HEK293 (cell line): ENCODE measurements around the gene GTPBP3.
A peak's percentile ranks its signal among the peaks of the same experiment; 100 is the strongest.

Experiments used
- BCL6B ChIP-seq: fragments of 450-650 bp; formaldehyde crosslinking; IDR thresholded peaks from 2 replicates; pipeline ENCODE4 v1.5.1; 2017; ENCODE audit warnings: missing biosample characterization, missing genetic modification characterization
- GFI1B ChIP-seq: fragments of 450-650 bp; formaldehyde crosslinking; IDR thresholded peaks from 2 replicates; pipeline ENCODE4 v1.5.1; 2016; ENCODE audit warnings: missing biosample characterization, missing genetic modification characterization
- KLF10 ChIP-seq: fragments of 450-650 bp; IDR thresholded peaks from 2 replicates; pipeline ENCODE4 v1.5.1; 2018; ENCODE audit warnings: missing biosample characterization, mild to moderate bottlenecking, missing genetic modification characterization
- KLF7 ChIP-seq: fragments of 450-650 bp; formaldehyde crosslinking; IDR thresholded peaks from 2 replicates; pipeline ENCODE4 v1.5.1; 2016; ENCODE audit warnings: missing biosample characterization, missing genetic modification characterization, borderline replicate concordance
- KLF8 ChIP-seq: fragments of 450-650 bp; formaldehyde crosslinking; IDR thresholded peaks from 2 replicates; pipeline ENCODE4 v1.5.1; 2016; ENCODE audit warnings: missing biosample characterization, missing genetic modification characterization
- KLF9 ChIP-seq: fragments of 450-650 bp; formaldehyde crosslinking; IDR thresholded peaks from 2 replicates; pipeline ENCODE4 v1.5.1; 2016; ENCODE audit warnings: missing biosample characterization, missing genetic modification characterization, low read depth
- PATZ1 ChIP-seq: fragments of 450-650 bp; formaldehyde crosslinking; IDR thresholded peaks from 2 replicates; pipeline ENCODE4 v1.5.1; 2016; ENCODE audit warnings: missing biosample characterization, missing genetic modification characterization
- SALL2 ChIP-seq: fragments of 450-650 bp; formaldehyde crosslinking; IDR thresholded peaks from 2 replicates; pipeline ENCODE4 v1.5.0; 2017; ENCODE audit warnings: missing biosample characterization, mild to moderate bottlenecking, missing genetic modification characterization, borderline replicate concordance
- TRIM28 ChIP-seq: IDR thresholded peaks from 2 replicates; pipeline ENCODE4 v1.6.1; 2011; ENCODE audit warnings: low read length, control low read depth, borderline replicate concordance
- WT1 ChIP-seq: fragments of 450-650 bp; formaldehyde crosslinking; IDR thresholded peaks from 2 replicates; pipeline ENCODE4 v1.5.1; 2016; ENCODE audit warnings: missing biosample characterization, missing genetic modification characterization
- YY1 ChIP-seq: fragments of 450-650 bp; formaldehyde crosslinking; IDR thresholded peaks from 2 replicates; pipeline ENCODE4 v1.5.1; 2018; ENCODE audit warnings: missing biosample characterization, missing genetic modification characterization
- ZBTB17 ChIP-seq: fragments of 450-650 bp; formaldehyde crosslinking; IDR thresholded peaks from 2 replicates; pipeline ENCODE4 v1.5.1; 2016; ENCODE audit warnings: missing biosample characterization, missing genetic modification characterization
- ZBTB8A ChIP-seq: fragments of 450-650 bp; formaldehyde crosslinking; IDR thresholded peaks from 2 replicates; pipeline ENCODE4 v1.5.1; 2016; ENCODE audit warnings: missing biosample characterization, missing genetic modification characterization
- ZNF221 ChIP-seq: fragments of 450-650 bp; formaldehyde crosslinking; IDR thresholded peaks from 2 replicates; pipeline ENCODE4 v1.5.1; 2017; ENCODE audit warnings: missing biosample characterization, missing genetic modification characterization, borderline replicate concordance
- ZNF335 ChIP-seq: fragments of 450-650 bp; formaldehyde crosslinking; conservative IDR thresholded peaks from 2 replicates; pipeline ENCODE4 v1.5.1; 2016; ENCODE audit warnings: missing biosample characterization, missing genetic modification characterization
- ZNF362 ChIP-seq: fragments of 450-650 bp; formaldehyde crosslinking; IDR thresholded peaks from 2 replicates; pipeline ENCODE4 v1.5.1; 2016; ENCODE audit warnings: missing biosample characterization, missing genetic modification characterization
- ZNF366 ChIP-seq: fragments of 450-650 bp; formaldehyde crosslinking; conservative IDR thresholded peaks from 2 replicates; pipeline ENCODE4 v1.5.1; 2016; ENCODE audit warnings: missing biosample characterization, missing genetic modification characterization
- ZNF423 ChIP-seq: fragments of 450-650 bp; formaldehyde crosslinking; IDR thresholded peaks from 2 replicates; pipeline ENCODE4 v1.5.1; 2016; ENCODE audit warnings: missing biosample characterization, missing genetic modification characterization
- ZNF501 ChIP-seq: fragments of 450-650 bp; formaldehyde crosslinking; IDR thresholded peaks from 2 replicates; pipeline ENCODE4 v1.5.1; 2016; ENCODE audit warnings: missing biosample characterization, missing genetic modification characterization
- ZNF529 ChIP-seq: fragments of 450-650 bp; formaldehyde crosslinking; IDR thresholded peaks from 2 replicates; pipeline ENCODE4 v1.5.1; 2017; ENCODE audit warnings: missing genetic modification characterization, missing biosample characterization; ENCODE audit not compliant: insufficient replicate concordance
- ZNF549 ChIP-seq: fragments of 450-650 bp; IDR thresholded peaks from 2 replicates; pipeline ENCODE4 v1.5.1; 2018; ENCODE audit warnings: missing biosample characterization, missing genetic modification characterization, mild to moderate bottlenecking, inconsistent platforms, moderate library complexity
- ZNF645 ChIP-seq: fragments of 450-650 bp; formaldehyde crosslinking; IDR thresholded peaks from 2 replicates; pipeline ENCODE4; 2016; ENCODE audit warnings: missing biosample characterization, missing genetic modification characterization
- ZNF76 ChIP-seq: fragments of 450-650 bp; formaldehyde crosslinking; IDR thresholded peaks from 2 replicates; pipeline ENCODE4; 2016; ENCODE audit warnings: low read depth, missing biosample characterization, missing genetic modification characterization, borderline replicate concordance
- ZSCAN16 ChIP-seq: fragments of 450-650 bp; formaldehyde crosslinking; IDR thresholded peaks from 2 replicates; pipeline ENCODE4 v1.5.1; 2016; ENCODE audit warnings: missing biosample characterization, missing genetic modification characterization
- TF ChIP-seq, protein P1 (sequence below): sonication (generic); formaldehyde crosslinking; IDR thresholded peaks from 2 replicates; pipeline ENCODE4 v1.8.1; 2022; ENCODE audit warnings: mild to moderate bottlenecking, moderate library complexity, missing genetic modification reagents
- TF ChIP-seq, protein P2 (sequence below): fragments of 450-650 bp; formaldehyde crosslinking; conservative IDR thresholded peaks from 2 replicates; pipeline ENCODE4 v1.5.1; 2016; ENCODE audit warnings: low read depth, missing biosample characterization, missing genetic modification characterization
- TF ChIP-seq, protein P3 (sequence below): fragments of 450-650 bp; formaldehyde crosslinking; IDR thresholded peaks from 2 replicates; pipeline ENCODE4 v1.5.1; 2016; ENCODE audit warnings: missing biosample characterization, missing genetic modification characterization

The GTPBP3 gene

GRCh38 chr19:17327654-17328516 lies 9.5 kb upstream of the GTPBP3 start (continued):
- TF ChIP-seq, protein P1, sequence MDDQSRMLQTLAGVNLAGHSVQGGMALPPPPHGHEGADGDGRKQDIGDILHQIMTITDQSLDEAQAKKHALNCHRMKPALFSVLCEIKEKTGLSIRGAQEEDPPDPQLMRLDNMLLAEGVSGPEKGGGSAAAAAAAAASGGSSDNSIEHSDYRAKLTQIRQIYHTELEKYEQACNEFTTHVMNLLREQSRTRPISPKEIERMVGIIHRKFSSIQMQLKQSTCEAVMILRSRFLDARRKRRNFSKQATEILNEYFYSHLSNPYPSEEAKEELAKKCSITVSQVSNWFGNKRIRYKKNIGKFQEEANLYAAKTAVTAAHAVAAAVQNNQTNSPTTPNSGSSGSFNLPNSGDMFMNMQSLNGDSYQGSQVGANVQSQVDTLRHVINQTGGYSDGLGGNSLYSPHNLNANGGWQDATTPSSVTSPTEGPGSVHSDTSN: no peak
- TF ChIP-seq GFI1B (tag by site-specific recombination) (no peak), ZNF549 (tag by site-specific recombination) (no peak), ZNF423 (tag by site-specific recombination) (no peak), ZNF501 (tag by site-specific recombination) (no peak), ZNF645 (no peak), ZNF221 (no peak), ZNF335 (tag by site-specific recombination) (peak; percentile 57; the same call in 1 of the 2 replicates), ZBTB17 (peak; percentile 68), WT1 (tag by site-specific recombination) (no peak), ZBTB8A (tag by site-specific recombination) (peak; percentile 24; the same call in 1 of the 2 replicates), KLF7 (tag by site-specific recombination) (no peak), TRIM28 (no peak), PATZ1 (peak; percentile 56), YY1 (tag by site-specific recombination) (peak; percentile 59; the same call in 1 of the 2 replicates), ZNF76 (no peak), ZNF362 (tag by site-specific recombination) (no peak), ZNF529 (tag by site-specific recombination) (no peak), KLF10 (tag by site-specific recombination) (0 out of 2 replicates have a peak, but pooled peaks have one; percentile 14), ZSCAN16 (tag by site-specific recombination) (no peak), ZNF366 (tag by site-specific recombination) (no peak), SALL2 (tag by site-specific recombination) (no peak), BCL6B (tag by site-specific recombination) (no peak), KLF9 (tag by site-specific recombination) (peak; percentile 78; the same call in 1 of the 2 replicates), KLF8 (peak; percentile 32; the same call in 1 of the 2 replicates)
- TF ChIP-seq, protein P2, sequence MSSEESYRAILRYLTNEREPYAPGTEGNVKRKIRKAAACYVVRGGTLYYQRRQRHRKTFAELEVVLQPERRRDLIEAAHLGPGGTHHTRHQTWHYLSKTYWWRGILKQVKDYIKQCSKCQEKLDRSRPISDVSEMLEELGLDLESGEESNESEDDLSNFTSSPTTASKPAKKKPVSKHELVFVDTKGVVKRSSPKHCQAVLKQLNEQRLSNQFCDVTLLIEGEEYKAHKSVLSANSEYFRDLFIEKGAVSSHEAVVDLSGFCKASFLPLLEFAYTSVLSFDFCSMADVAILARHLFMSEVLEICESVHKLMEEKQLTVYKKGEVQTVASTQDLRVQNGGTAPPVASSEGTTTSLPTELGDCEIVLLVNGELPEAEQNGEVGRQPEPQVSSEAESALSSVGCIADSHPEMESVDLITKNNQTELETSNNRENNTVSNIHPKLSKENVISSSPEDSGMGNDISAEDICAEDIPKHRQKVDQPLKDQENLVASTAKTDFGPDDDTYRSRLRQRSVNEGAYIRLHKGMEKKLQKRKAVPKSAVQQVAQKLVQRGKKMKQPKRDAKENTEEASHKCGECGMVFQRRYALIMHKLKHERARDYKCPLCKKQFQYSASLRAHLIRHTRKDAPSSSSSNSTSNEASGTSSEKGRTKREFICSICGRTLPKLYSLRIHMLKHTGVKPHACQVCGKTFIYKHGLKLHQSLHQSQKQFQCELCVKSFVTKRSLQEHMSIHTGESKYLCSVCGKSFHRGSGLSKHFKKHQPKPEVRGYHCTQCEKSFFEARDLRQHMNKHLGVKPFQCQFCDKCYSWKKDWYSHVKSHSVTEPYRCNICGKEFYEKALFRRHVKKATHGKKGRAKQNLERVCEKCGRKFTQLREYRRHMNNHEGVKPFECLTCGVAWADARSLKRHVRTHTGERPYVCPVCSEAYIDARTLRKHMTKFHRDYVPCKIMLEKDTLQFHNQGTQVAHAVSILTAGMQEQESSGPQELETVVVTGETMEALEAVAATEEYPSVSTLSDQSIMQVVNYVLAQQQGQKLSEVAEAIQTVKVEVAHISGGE (tag by site-specific recombination): 0 out of 2 replicates have a peak, but pooled peaks have one; percentile 20
- TF ChIP-seq, protein P3, sequence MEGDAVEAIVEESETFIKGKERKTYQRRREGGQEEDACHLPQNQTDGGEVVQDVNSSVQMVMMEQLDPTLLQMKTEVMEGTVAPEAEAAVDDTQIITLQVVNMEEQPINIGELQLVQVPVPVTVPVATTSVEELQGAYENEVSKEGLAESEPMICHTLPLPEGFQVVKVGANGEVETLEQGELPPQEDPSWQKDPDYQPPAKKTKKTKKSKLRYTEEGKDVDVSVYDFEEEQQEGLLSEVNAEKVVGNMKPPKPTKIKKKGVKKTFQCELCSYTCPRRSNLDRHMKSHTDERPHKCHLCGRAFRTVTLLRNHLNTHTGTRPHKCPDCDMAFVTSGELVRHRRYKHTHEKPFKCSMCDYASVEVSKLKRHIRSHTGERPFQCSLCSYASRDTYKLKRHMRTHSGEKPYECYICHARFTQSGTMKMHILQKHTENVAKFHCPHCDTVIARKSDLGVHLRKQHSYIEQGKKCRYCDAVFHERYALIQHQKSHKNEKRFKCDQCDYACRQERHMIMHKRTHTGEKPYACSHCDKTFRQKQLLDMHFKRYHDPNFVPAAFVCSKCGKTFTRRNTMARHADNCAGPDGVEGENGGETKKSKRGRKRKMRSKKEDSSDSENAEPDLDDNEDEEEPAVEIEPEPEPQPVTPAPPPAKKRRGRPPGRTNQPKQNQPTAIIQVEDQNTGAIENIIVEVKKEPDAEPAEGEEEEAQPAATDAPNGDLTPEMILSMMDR (tag by site-specific recombination): no peak
